Measurements from ENCODE around the gene ALCAM. TPM values are rescaled to one million over a fixed set of nuclear protein-coding genes. Genes with fewer than 3 reads are reported as not detected.

Gene ALCAM
- total RNA-seq, 2 donors from 2014 or later, result 3.3 to 16.5 TPM

- no peaks in the 10 kb centered on the region for H3K4me1 ChIP-seq
- no peaks in the 10 kb centered on the region for H3K27me3 ChIP-seq
- H3K27ac ChIP-seq, result no peak overlapping the region
- no peak for TF ChIP-seq CTCF (IDR thresholded peaks at IDR 0.05)
- H3K4me3 ChIP-seq, result no peak overlapping the region
- H3K36me3 ChIP-seq, result no peaks in the 10 kb centered on the region
- H3K9me3 ChIP-seq, result no peaks in the 10 kb centered on the region
- no peak for DNase-seq (ENCODE audit: low spot score)
Observed at GRCh38 chr3:105351821-105352220, 14.9 kb upstream of the ALCAM start.

GRCh38 chr3:105352976-105353375 is 13.7 kb upstream of the ALCAM start:
- no peak for DNase-seq (ENCODE audit: low spot score)
- Histone ChIP-seq H3K4me1 (no peaks in the 10 kb centered on the region), H3K27ac (no peak overlapping the region), H3K9me3 (no peaks in the 10 kb centered on the region), H3K36me3 (no peaks in the 10 kb centered on the region), H3K4me3 (no peak overlapping the region), H3K27me3 (no peaks in the 10 kb centered on the region)
- TF ChIP-seq CTCF (IDR thresholded peaks at IDR 0.05), result no peak

GRCh38 chr3:105353485-105354161 is 13.1 kb upstream of the ALCAM start:
- no peak overlapping the region for H3K27ac ChIP-seq
- no peaks in the 10 kb centered on the region for H3K27me3 ChIP-seq
- no peaks in the 10 kb centered on the region for H3K4me1 ChIP-seq
- no peak for TF ChIP-seq CTCF (IDR thresholded peaks at IDR 0.05)
- DNase-seq (ENCODE audit: low spot score), result no peak
- no peaks in the 10 kb centered on the region for H3K9me3 ChIP-seq
- H3K36me3 ChIP-seq, result no peaks in the 10 kb centered on the region
- H3K4me3 ChIP-seq, result peak overlapping the region in 1 of 2 donors; percentile 41

GRCh38 chr3:105354429-105354828 is 12.3 kb upstream of the ALCAM start:
- no peak for TF ChIP-seq CTCF (IDR thresholded peaks at IDR 0.05)
- Histone ChIP-seq H3K4me3 (no peak overlapping the region), H3K4me1 (no peaks in the 10 kb centered on the region)

GRCh38 chr3:105355408-105356061 is 11.2 kb upstream of the ALCAM start:
- H3K27me3 ChIP-seq, result no peaks in the 10 kb centered on the region
- no peak overlapping the region for H3K4me3 ChIP-seq
- no peak for DNase-seq (ENCODE audit: low spot score)
- no peaks in the 10 kb centered on the region for H3K4me1 ChIP-seq
- no peak overlapping the region for H3K27ac ChIP-seq
- TF ChIP-seq CTCF (IDR thresholded peaks at IDR 0.05), result no peak
- no peaks in the 10 kb centered on the region for H3K9me3 ChIP-seq
- H3K36me3 ChIP-seq, result no peaks in the 10 kb centered on the region

More at GRCh38 chr3:105354429-105354828, 12.3 kb upstream of the ALCAM start:
- Histone ChIP-seq H3K27me3 (no peaks in the 10 kb centered on the region), H3K36me3 (no peaks in the 10 kb centered on the region), H3K27ac (no peak overlapping the region), H3K9me3 (no peaks in the 10 kb centered on the region)
- DNase-seq (ENCODE audit: low spot score), result no peak
